Gastroesophageal sphincter (tissue), 4 donors: ENCODE measurements around the gene SIDT1. TPM values are rescaled to one million over a fixed set of nuclear protein-coding genes. Genes with fewer than 3 reads are reported as not detected.

Source experiments
- ATAC-seq: fragments of 150-250 bp; one replicate; pipeline ENCODE4 v1.9.1; 2016; ENCODE audit warnings: mild to moderate bottlenecking, moderate library complexity
- H3K27ac ChIP-seq, 4 donors: fragments of 200-600 bp; sonication (generic) in 3 of 4; 1 replicate in 3 of 4; 2 replicates in 1 of 4; pipeline ENCODE4 v1.5.1; 2016 to 2019
- H3K27me3 ChIP-seq: fragments of 200-600 bp; sonication (generic); one replicate; pipeline ENCODE4 v1.5.1; 2019
- H3K36me3 ChIP-seq, 2 donors: fragments of 200-600 bp; sonication (generic); one replicate each; pipeline ENCODE4 v1.5.1; 2019; ENCODE audit warnings: control low read depth in 1 of 2
- H3K4me1 ChIP-seq, 3 donors: fragments of 200-600 bp; sonication (generic); 1 replicate in 2 of 3; 2 replicates in 1 of 3; pipeline ENCODE4 v1.5.1; 2016 to 2019; ENCODE audit warnings: control low read depth in 2 of 3
- H3K4me3 ChIP-seq, 2 donors: fragments of 200-600 bp; sonication (generic); one replicate each; pipeline ENCODE4 v1.5.1; 2019; ENCODE audit warnings: mild to moderate bottlenecking in 1 of 2, moderate library complexity in 1 of 2
- H3K9me3 ChIP-seq, 3 donors: fragments of 200-600 bp; sonication (generic); one replicate each; pipeline ENCODE4 v1.5.1; 2017 to 2019; ENCODE audit warnings: control low read depth in 2 of 3
- EP300 ChIP-seq: sonication (generic); formaldehyde crosslinking; IDR thresholded peaks from one replicate; pipeline ENCODE4 v1.6.1; 2017; ENCODE audit warnings: antibody characterized with exemption, mild to moderate bottlenecking
- POLR2A ChIP-seq, 2 donors: fragments of 450-650 bp; IDR thresholded peaks; one replicate each; pipeline ENCODE4 v1.6.1; 2017; ENCODE audit warnings: antibody characterized with exemption in 2 of 2, mild to moderate bottlenecking in 2 of 2, moderate library complexity in 1 of 2
- POLR2AphosphoS5 ChIP-seq: sonication (generic); formaldehyde crosslinking; IDR thresholded peaks from one replicate; pipeline ENCODE4 v1.6.1; 2017; ENCODE audit warnings: antibody characterized with exemption
- WGBS, 2 donors: methylation state at CpG; one replicate each; pipeline ENCODE4 v1.1.5; 2018; ENCODE audit warnings: low coverage in 1 of 2; 5-methylcytosine and 5-hydroxymethylcytosine counted together
- total RNA-seq, 4 donors: library from RNA; depleted of rRNA; stranded (reverse); fragments of >200 nt; gene quantifications; one replicate each; pipeline ENCODE4 v1.1.0, GENCODE V29; 2016
- TF ChIP-seq, protein P1 (sequence below), 4 experiments: fragments of 200-600 bp in 2 of 4; fragments of 450-650 bp in 2 of 4; sonication (generic) in 1 of 4; IDR thresholded peaks; one replicate each; pipeline ENCODE4 v1.5.1; 2017 to 2019; ENCODE audit warnings: antibody characterized with exemption in 4 of 4, mild to moderate bottlenecking in 2 of 4, moderate library complexity in 2 of 4

Gene SIDT1
- total RNA-seq, 4 donors from 2014 or later = 0.15 to 0.99 (median 0.86) TPM

DNA sequence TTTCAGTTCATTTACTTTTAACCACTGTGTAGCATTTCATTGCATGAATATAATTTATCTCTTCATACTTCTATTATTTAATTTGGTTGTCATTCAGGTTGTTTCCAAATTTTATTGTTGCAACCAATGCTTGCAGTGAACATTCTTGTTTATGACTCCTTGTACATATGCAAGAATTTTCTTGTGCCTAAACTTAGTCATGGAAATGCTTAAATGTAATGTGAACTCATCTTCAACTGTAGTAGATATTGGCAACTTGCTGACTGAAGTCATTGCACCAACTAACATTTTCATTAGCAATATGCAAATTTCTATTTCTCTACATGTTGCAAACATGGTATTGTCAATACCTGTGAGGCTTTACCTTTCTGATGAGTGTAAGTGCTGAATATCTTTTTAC lies 26.7 kb downstream of the SIDT1 start:
- Histone ChIP-seq H3K36me3 (no peaks in the 10 kb centered on the region), H3K4me1 (no peaks in the 10 kb centered on the region), H3K4me3 (no peak overlapping the region), H3K27me3 (no peaks in the 10 kb centered on the region), H3K27ac (no peak overlapping the region), H3K9me3 (no peaks in the 10 kb centered on the region)
- TF ChIP-seq EP300 = no peak
- no peak for TF ChIP-seq POLR2AphosphoS5
- TF ChIP-seq POLR2A (IDR thresholded peaks at IDR 0.05) = no peak
- TF ChIP-seq, protein P1, sequence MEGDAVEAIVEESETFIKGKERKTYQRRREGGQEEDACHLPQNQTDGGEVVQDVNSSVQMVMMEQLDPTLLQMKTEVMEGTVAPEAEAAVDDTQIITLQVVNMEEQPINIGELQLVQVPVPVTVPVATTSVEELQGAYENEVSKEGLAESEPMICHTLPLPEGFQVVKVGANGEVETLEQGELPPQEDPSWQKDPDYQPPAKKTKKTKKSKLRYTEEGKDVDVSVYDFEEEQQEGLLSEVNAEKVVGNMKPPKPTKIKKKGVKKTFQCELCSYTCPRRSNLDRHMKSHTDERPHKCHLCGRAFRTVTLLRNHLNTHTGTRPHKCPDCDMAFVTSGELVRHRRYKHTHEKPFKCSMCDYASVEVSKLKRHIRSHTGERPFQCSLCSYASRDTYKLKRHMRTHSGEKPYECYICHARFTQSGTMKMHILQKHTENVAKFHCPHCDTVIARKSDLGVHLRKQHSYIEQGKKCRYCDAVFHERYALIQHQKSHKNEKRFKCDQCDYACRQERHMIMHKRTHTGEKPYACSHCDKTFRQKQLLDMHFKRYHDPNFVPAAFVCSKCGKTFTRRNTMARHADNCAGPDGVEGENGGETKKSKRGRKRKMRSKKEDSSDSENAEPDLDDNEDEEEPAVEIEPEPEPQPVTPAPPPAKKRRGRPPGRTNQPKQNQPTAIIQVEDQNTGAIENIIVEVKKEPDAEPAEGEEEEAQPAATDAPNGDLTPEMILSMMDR (IDR thresholded peaks at IDR 0.05) = no peak
- ATAC-seq = no peak

DNA sequence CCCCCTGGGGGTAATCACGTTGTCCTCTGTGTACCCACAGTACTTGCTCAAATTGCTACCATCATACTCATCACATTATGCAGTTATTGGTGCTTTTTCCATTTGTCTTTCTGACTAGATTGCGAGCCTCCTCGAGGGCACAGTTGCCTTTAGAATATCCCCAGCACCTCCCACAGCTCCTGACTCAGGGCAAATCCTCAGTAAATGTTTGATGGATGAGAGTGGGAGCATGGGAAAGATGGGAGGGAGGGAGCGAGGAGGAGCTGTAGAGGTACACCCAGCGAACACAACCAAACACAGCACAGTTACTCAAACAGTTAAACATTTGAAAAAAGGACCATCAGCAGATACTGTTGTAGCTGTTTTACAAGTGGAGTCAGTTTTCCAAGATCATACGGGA lies 27.9 kb downstream of the SIDT1 start:
- Histone ChIP-seq H3K4me1 (no peaks in the 10 kb centered on the region), H3K9me3 (no peaks in the 10 kb centered on the region), H3K27ac (no peak overlapping the region), H3K36me3 (no peaks in the 10 kb centered on the region), H3K4me3 (no peak overlapping the region), H3K27me3 (no peaks in the 10 kb centered on the region)
- TF ChIP-seq POLR2A (IDR thresholded peaks at IDR 0.05) = no peak
- no peak for TF ChIP-seq POLR2AphosphoS5
- no peak for ATAC-seq
- WGBS, 2 donors = 55 to 71% methylated on average over 1 to 6 of the region's 6 CpGs

DNA sequence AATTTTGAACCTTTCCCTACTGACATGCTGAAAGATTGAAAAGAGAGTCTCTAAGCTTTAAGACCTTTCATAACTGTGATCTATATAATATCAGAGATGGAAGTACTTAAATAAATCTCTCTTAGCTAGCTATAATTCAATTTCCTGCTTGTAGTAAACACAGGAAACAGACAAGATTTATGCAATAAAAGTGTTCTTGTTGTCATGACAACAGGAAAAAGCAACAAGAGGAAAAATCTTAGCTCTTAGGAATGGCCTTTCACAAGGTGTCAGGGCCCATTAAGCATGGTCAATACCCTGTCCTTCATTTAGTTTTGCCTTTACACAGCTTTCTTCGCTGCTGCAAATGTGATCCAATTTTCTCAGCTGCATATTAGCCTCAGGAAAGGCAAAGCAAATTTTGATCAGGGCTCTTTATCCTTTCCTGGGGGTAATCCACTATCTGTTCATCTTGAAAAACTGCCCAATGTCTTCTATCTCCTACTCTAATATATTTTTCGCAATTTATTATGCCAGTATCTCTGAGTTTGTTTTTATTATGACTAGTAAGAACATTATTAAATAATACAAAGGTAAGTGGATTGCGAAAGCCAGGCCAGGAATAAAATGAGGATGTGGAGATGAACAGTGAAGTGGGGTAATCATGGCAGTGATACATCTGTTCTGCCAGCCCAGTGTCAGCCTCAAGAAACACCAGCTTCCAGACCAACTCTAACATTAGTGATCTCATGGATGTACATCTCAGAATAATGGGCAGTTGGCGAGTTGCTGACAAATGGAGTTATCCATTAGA lies 28.7 kb downstream of the SIDT1 start:
- Histone ChIP-seq H3K27ac (no peak overlapping the region), H3K4me1 (no peaks in the 10 kb centered on the region), H3K9me3 (no peaks in the 10 kb centered on the region), H3K27me3 (no peaks in the 10 kb centered on the region), H3K36me3 (no peaks in the 10 kb centered on the region), H3K4me3 (no peak overlapping the region)
- WGBS, 2 donors = 85 to 89% methylated on average over 4 of the region's 4 CpGs
- TF ChIP-seq, protein P1 (IDR thresholded peaks at IDR 0.05) = no peak
- TF ChIP-seq POLR2AphosphoS5 (no peak), EP300 (no peak), POLR2A (IDR thresholded peaks at IDR 0.05) (no peak)
- ATAC-seq = no peak

DNA sequence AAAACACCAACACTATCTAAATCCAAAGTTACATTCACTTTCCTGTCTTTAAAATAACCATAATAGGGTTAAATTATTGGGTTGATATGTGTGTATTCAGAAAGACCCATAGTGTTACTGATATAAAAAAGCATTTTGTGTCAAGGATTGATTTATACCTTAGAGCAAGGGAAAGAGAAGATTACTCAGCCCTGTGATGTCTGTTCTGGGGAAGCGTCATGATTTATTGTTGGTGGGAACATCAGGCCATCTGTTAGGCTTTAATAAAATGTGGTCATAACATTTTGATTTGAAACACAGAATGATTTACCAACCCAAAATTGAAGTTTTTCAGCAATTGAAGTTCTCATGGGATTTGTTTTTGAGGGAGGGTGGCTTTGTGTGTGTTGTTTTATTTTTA lies 33.2 kb downstream of the SIDT1 start:
- WGBS, 2 donors = 60 to 75% methylated on average over 1 of the region's 1 CpG
- Histone ChIP-seq H3K36me3 (no peaks in the 10 kb centered on the region), H3K4me3 (no peak overlapping the region), H3K27me3 (peaks cover 15% of the 10 kb centered on the region), H3K9me3 (no peaks in the 10 kb centered on the region), H3K4me1 (no peaks in the 10 kb centered on the region), H3K27ac (no peak overlapping the region)
- ATAC-seq = no peak
- TF ChIP-seq EP300 = no peak
- TF ChIP-seq POLR2A (IDR thresholded peaks at IDR 0.05) = no peak
- no peak for TF ChIP-seq POLR2AphosphoS5
- TF ChIP-seq, protein P1 (IDR thresholded peaks at IDR 0.05) = no peak

DNA sequence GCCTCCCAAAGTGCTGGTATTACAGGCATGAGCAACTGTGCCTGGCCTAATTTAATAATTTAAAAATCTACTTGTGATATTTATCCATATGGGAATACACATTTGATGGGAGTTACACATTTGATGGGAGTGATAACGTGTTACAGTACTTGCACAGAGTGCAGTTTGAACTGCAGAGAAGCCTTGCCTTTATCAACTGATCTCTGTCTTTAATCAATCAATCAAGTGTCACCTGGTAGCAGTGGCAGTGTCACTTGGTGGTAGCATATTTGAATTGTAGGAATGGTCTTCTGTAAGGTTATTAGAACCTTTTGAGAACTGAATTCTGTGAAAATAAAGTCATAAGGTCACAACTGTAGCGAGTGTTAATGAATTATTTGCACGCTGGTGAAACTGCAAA lies 37.8 kb downstream of the SIDT1 start:
- Histone ChIP-seq H3K36me3 (no peaks in the 10 kb centered on the region), H3K4me3 (no peak overlapping the region), H3K4me1 (no peaks in the 10 kb centered on the region), H3K27me3 (peaks cover 22% of the 10 kb centered on the region), H3K27ac (no peak overlapping the region), H3K9me3 (no peaks in the 10 kb centered on the region)
- ATAC-seq = no peak
- 85 to 93% methylated on average over 3 of the region's 3 CpGs for WGBS, 2 donors
- TF ChIP-seq, protein P1 (IDR thresholded peaks at IDR 0.05) = no peak
- no peak for TF ChIP-seq POLR2AphosphoS5
- no peak for TF ChIP-seq EP300
- no peak for TF ChIP-seq POLR2A (IDR thresholded peaks at IDR 0.05)
